ENCODE measurements around the gene SP5.

SP5 gene

DNA sequence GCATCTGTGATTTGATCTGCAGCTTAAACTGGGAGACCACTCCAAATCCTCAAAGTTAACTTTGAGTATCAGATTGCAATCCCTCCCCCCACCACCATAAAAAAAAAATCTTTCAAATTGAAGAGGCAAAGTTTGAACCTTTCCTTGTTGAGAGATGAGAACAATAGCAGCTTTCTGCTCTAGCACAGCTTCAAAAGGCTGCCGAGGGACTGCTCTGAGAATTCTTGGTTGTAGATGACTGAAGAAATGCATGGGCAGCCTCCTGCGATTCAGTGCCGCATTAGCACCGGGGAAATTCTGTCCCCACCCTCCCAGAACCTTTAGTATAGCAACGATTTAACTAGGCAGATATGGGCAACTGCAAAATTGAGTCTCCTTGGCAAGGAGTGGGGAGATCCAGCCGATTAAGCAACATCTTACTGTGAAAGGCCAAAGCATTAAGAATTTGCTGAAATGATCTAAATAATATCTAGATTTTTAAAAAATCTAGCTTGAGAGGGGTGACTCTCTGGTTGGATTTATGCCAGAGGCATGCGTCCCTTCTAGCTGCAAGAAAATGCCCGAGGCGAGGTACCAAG, 3.9 kb upstream of the SP5 start:
- H3K4me3 ChIP-seq (ENCODE audit: low read depth, low read length) = no peak overlapping the region
- TF ChIP-seq, protein P1, sequence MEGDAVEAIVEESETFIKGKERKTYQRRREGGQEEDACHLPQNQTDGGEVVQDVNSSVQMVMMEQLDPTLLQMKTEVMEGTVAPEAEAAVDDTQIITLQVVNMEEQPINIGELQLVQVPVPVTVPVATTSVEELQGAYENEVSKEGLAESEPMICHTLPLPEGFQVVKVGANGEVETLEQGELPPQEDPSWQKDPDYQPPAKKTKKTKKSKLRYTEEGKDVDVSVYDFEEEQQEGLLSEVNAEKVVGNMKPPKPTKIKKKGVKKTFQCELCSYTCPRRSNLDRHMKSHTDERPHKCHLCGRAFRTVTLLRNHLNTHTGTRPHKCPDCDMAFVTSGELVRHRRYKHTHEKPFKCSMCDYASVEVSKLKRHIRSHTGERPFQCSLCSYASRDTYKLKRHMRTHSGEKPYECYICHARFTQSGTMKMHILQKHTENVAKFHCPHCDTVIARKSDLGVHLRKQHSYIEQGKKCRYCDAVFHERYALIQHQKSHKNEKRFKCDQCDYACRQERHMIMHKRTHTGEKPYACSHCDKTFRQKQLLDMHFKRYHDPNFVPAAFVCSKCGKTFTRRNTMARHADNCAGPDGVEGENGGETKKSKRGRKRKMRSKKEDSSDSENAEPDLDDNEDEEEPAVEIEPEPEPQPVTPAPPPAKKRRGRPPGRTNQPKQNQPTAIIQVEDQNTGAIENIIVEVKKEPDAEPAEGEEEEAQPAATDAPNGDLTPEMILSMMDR (IDR thresholded peaks at IDR 0.05; ENCODE audit: borderline replicate concordance, insufficient read depth, low read depth, low read length) = no peak

DNA sequence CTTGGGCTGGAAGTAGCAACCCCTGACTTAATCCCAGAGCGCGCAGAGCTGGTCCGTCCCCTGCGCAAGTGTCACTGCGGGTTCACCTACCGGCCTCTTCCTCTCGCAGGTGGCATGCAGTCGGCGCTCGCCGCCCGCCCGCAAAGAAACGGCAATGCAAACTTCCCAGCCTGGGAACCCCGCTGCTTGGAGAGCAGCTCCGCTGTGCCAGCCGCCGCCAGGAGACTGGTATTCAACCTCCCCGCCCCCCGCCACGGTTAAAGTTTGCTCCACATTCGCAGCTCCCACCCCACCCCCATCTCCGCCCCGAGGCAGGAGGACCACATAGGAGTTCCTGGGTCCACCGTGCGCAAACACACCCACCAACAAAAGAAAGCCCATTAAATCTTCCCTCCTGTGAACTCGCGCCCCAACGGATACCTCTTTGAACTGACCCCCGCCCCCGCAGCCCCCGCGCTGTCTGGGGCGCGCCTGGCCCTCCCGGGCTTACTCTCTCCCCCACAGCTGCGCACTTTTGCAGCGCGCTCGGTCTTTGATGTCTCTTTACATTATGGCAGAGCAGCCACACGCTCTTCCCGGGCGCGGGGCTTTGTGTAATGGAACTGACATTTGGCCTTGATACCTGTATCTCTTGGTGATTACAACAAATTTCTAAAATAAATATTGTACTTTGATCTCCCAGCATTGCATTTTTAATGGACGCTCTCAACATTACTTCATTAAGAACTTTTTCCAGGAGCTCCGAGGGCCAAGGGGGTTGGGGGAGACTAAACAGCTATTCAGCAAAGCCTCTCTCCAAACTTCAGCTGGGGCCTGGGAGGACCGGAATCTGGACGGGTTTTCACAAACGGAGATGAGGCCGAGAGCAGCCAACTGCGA, 3.1 kb upstream of the SP5 start:
- no peak overlapping the region for H3K4me3 ChIP-seq (ENCODE audit: low read depth, low read length)

DNA sequence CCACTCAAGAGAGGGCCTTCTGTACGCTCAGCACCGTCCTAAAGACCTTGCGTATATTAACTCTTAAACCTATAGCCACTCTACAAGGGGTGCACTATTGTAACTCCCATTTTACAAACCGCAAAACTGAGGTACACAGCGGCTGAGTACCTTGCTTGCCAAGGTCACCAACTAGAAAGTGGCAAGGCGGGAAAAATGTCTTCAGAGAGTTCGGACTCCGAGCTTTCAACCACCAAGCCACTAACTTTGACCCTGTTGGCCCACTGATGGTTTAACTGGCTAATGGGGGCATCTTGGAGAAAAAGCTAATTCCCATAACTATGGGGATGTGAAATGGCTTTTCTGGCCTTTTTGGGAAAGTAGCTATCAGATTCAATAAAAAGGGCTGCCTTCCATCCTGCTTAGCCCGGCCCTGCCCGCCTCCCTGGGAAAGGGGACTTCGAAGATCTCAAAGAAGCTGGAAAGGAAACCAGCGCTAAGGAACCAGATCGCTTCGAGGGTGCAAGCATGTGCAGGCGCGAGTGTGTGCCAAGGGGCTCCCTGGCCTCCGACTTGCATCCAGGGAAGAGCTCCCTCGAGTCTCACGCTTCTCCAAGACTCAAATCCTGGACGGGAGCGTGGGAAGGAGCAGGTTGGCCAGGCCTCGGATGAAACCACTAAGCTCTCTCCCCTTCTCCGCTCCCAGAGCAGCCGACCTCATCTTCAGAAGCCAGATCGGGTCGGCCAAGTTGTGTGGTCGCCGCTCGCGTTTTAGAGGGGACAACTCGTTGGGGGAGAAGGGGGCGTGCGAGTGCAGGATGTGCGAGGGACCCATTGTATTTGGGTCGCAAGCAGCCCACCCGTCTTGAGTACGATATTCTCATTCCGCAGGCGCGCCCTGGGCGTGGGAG, 2.2 kb upstream of the SP5 start:
- TF ChIP-seq, protein P1 (IDR thresholded peaks at IDR 0.05; ENCODE audit: borderline replicate concordance, insufficient read depth, low read depth, low read length) = no peak
- H3K4me3 ChIP-seq (ENCODE audit: low read depth, low read length) = no peak overlapping the region

More for the DNA sequence above, 3.1 kb upstream of the SP5 start:
- TF ChIP-seq, protein P1 (IDR thresholded peaks at IDR 0.05; ENCODE audit: borderline replicate concordance, insufficient read depth, low read depth, low read length) = no peak

DNA sequence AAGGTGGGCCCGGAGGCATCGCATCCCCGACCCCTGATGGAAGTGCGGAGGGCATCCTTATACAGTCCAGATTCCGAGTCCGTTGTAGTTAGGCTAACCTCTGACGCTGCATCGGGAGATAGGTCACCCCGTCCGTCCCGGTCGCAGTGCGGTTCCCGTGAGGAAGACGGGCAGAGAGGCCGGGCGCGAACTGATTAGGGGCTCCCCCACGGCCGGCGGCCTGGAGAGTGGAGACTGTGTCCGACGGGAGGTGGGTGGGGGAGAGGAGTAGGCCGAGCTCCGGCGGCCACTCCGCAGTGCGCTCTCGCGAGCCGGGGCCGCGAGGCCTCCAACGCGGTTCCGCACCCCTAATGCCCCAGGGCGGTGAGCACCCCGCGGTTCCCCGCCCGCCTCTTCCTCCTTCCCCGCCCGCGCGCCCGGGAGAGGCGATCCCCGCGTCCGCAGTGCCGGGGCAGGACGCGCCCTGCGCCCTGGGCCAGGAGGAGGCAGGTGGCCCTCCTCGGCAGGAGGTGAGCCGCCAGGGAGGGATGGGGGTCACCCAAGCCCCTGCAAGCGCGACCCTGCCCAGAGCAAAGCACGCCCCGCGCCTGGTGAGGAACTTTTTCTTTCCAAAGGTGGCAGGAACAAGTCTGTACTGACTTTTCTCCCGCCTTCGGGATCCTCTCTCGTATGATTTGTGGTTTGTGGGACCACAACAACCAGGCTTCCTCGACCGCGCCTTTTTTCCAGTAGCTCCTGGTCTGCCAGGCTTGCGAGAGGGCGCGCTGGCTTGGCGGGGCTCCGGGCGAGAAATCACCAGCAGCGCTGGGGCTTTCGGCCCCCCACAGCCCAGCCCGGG, 1.4 kb upstream of the SP5 start:
- TF ChIP-seq, protein P1 (IDR thresholded peaks at IDR 0.05; ENCODE audit: borderline replicate concordance, insufficient read depth, low read depth, low read length) = no peak
- no peak overlapping the region for H3K4me3 ChIP-seq (ENCODE audit: low read depth, low read length)

DNA sequence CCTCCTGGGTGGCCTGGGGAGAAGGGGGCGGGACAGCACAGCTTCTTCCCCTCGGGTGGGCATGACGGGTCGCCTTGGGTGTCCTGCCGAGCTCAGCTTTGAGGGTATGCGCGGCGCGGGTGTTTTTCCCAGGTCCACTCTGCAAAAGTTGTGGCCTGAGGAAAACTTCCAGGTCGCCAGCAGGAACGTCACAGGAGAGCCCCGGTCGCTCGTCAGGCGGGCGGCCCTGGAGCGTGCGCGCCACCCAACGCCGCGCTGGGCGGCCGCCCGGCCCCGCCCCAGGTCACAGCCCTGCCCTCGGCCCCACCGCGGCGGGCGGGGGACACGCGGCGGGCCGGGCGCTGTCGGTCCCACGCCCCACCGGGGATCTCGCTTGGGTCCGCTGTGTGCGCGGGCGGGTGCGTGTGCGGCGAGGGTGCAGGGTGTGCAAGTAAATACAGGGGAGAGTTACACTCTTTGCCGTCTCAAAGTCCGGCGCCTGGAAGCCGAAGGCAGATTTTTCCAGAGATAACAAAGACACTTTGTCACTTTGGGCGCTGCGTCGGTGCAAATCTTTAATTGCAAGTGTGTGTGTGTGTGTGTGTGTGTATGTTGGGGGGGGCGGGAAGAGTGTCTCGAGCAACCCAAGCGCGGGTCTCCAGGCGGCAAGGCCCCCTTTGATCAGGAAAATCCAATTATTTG, 616 bp upstream of the SP5 start:
- TF ChIP-seq, protein P1 (IDR thresholded peaks at IDR 0.05; ENCODE audit: borderline replicate concordance, insufficient read depth, low read depth, low read length) = no peak
- H3K4me3 ChIP-seq (ENCODE audit: low read depth, low read length) = no peak overlapping the region

Measured in GM12875 (cell line).